Activated gamma-delta T cell treated with Interleukin-2 at 50 U/mL for 16 hours (primary cell): ENCODE results near the gene CNTNAP4.

Experiments used
- DNase-seq: peaks from one replicate; pipeline ENCODE4 v3.0.0-alpha.2; 2020

The CNTNAP4 gene

DNA sequence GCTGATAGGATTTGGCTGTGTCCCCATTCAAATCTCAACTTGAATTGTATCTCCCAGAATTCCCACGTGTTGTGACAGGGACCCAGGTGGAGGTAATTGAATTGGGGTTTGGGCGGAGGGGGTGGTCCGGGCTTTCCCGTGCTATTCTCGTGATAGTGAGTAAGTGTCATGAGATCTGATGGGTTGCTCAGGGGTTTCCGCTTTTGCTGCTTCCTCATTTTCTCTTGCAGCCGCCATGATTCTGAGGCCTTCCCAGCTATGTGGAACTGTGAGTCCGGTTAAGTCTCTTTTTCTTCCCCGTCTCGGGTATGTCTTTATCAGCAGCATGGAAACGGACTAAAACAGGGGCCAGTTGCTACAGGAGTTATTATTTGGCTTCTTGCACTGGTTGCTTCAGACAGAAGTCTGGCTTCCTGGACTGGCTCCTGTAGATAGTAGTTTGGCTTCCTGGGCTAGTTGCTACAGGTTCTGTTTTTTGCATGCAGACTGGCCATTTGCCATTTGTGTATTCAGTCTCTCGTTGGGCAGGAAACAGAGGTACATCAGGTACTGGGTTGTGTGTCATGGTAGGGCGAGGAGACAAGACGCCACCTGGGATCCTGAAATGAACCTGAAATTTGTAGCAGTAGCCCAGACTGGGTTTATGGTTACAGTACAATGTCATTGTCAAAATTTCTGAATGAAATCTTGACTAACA, 32.6 kb downstream of the CNTNAP4 start:
- no peak for DNase-seq

DNA sequence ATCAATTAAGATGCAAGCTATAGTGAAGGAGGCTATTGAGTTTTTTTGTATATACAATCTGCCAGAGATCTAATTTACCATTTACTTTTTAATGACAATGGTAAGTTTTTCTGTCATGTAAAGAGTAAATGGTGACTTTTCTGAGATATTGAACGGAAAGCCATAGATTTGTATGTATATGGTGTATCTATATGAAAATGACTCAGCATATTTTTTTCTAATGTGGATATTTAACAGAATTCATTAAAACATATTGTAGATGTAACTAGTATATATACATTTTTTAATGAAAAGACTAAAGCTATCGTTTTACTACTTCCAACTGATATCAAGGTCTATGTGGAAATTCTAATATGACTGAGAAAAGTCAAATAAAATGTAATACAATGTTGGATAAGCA, 34.1 kb downstream of the CNTNAP4 start:
- no peak for DNase-seq

DNA sequence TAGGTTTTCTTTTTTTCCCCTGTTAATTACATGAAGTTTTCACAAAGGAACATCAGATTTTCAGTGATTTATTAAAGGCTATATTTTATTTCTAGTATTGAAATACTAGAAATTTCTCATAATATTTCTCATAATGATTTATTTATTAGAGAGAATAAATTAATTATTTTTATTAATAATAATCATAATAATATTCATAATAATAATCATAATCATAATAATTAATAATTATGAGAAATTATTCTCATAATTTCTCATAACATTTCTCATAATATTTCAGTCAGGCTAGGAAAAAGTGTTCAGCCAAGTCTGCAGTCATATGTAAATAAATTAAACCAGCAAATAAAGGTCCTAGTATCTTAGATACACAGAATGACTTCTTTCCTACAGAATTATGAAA, 41.4 kb downstream of the CNTNAP4 start:
- DNase-seq = no peak

DNA sequence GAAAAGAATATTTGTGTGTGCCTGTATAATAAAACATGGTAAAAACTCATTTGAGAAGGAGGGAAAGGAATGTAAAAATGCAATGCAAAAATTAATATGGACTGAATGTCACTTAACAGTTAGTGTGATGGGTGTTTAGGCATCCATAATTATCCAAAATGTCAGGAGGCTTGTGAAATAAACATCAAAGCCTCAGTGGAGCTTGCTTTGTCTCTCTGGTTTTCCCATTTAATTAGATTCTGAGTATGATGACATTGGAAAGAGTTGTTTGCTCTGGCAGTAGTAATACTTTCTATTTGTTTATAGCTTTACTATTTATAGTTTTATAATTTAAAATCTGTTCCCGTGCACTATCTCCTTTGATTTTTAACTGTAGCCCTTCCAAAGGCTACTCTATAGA, 51.9 kb downstream of the CNTNAP4 start:
- DNase-seq = no peak

DNA sequence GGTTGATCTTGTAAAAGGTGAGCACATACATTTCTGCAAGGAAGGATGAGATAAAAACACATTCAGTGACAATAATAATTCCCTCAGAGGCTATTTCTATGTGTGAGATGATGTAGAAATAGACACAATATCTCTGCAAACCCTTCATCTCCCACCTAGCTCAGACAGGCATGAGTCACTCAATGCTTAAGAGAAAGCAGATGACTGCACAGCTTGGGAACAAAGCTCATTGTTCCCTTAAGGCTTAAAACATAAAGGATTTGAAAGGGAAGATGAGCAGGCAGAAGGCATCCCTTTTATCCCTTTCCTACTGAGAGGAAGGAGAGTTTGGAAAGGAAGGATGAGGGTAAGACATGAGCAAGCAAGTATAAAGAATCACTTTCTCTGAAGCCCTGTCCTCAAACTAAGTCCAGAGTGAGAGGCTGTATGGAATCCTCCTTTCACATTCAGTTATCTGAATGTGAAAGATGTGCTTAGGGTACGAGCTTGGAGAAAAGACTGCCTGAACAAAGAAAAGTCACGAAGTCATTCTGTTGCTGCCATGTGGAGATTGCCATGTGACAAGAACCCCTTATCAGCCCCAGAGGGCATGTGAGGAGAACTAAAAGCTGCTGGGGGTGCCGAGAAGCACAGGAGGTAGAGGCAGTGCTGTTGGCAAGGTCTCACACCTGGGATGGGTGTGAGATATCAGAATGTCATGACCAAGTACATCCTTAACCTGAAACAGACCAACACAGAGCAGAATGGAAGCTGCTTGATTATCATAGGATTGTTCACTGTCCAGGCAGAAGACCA, 58.2 kb downstream of the CNTNAP4 start:
- no peak for DNase-seq

DNA sequence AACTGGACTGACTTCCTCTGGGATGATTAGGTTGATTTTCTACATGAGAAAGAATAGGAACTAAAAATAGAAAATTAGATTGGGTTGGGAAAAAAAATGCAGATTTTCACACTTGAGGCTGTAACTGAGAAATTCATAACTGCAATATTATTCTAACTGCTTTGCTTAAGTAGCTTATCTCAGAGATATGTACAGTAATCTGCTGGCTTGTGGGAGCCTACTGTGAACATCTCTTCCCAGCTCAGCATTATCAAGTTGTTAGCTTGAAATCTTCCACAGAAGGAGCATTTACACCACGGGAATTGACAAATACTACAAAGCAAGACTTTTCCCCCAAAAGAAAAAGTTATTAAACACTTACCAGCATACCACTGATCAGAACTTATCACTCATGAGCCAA, 58.9 kb downstream of the CNTNAP4 start:
- no peak for DNase-seq

DNA sequence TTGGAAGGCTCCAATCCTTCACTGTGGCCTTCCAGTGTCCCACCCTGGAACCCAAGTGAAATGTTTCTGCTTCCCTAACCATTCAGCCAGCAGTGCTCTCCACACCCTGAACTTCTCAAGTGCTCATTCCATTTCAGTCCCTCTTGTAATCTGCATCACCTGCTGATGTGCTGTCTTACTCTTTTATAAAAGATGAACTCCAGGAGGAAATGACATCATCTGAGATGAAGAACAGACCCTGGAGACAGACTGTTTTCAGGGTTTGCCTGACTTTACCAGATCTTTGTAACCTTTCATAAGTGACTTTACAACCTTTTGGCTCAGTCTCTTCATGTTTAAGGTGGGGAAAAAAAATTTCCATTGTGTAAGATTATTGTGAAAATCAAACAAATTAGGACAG, 61.3 kb downstream of the CNTNAP4 start:
- DNase-seq = no peak

DNA sequence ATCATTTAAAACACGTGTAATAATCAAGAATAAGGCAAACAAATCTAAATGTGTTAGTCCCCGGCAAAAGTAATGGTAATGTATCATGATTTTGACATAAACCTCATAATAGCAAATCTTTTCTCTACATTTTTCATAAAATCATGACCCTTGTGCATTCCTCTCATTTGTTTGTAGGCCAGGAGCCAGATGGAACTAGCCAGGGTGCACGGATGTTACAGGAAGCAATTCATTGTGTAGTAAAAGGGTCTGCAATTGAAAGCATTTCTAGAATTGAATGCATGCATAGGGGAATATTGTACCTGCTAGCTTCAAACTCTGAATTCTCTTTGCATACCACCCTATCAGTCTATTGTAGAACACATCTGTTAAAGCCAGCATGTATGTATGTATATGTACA, 66.6 kb downstream of the CNTNAP4 start:
- DNase-seq = no peak

DNA sequence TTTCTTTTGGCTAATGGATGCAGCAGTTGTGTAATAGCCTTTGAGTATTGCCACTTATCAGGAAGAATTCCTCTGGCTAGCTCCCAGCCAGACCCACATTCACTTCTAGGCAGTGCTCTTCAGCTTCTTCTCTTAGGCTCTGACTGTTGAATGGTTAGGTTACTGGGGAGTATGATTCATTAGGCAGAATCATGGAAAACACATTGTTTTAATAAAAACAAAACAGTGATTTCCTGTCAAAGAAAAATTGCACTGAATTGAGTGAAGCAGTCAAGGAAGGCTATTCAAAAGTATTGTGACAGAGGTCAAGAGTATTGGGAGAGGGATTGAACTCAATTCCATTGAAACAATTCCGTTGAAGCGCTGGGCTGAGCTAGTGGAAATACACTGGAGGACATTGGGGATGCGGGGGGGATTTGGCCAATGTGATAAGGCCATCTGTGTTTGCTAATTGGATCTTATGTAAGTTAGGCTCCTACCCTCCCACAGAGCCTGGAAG, 68.0 kb downstream of the CNTNAP4 start:
- DNase-seq = no peak

DNA sequence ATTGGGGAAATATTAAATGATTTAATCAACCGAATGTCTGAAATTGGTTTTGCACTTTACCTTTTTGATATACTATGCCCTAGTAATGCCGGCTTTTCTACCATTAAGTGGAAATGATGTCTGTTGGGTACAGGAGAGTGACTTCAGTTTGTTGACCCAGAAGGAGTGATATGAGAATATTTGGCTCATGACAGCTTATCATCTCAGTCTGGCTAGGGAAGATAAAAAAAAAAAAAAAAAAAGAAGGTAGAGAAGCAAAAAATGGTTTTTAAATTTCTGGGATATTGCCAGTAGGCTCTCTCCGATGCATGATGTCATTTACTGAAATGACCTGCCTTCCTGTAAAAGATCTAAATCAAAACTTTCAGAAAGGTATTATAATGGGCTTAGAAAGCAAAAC, 69.0 kb downstream of the CNTNAP4 start:
- DNase-seq = no peak

DNA sequence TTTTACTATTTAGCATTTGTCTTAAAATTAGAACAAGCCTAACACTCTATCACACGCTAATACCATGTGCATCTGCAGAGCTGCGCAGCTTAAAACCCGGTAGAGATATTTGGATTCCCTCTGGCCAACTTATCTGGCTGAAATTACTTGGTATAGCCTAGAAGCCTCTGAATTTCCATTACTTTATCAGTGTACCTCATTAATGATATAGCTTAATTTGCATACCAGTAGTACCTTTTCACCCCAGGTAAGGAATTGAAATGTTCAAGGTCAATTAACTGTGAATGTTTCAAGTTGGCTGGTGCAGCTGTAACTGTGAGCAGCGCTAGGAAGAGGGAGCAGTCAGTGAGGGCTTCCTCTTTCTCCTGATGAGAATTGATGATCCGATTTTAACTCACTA, 74.2 kb downstream of the CNTNAP4 start:
- DNase-seq = no peak

DNA sequence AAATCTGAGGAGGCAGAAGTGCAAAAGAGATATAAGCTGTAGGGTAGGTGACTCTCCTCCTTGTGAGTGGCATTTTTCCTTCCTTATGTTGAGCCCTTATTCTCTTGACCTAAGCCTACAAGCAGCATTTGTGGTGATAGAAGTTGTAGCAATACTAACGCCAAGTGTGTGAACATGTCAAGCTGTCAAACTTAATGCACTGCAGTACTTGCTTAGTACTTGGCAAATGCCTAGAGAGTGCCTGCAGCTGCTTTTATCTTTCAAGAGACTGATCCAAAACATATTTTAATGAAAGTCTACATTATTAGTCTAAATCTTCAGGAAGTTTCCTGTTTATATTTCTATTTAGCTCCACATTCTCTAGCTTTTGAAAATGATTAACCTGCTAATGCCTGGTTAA, 83.2 kb downstream of the CNTNAP4 start:
- no peak for DNase-seq

DNA sequence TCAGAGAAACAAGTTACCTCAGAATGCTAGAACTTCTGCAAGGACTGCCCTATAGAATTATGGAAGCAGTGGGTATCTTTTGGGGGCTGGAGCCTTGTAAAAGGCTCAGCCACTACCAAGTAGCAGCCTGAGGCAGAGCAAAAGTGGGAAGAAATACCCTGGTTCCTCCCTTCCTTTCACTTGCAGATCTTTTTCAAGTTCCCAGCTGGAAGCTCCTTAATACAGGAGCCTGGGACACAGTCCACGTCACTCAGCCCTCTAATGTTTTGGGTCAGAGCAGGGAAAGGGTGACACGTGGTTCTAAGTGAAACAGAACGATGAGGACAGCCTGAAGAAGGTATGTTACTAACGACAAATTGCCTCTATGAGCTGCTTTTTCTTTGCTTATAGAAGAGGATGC, 93.1 kb downstream of the CNTNAP4 start:
- no peak for DNase-seq

DNA sequence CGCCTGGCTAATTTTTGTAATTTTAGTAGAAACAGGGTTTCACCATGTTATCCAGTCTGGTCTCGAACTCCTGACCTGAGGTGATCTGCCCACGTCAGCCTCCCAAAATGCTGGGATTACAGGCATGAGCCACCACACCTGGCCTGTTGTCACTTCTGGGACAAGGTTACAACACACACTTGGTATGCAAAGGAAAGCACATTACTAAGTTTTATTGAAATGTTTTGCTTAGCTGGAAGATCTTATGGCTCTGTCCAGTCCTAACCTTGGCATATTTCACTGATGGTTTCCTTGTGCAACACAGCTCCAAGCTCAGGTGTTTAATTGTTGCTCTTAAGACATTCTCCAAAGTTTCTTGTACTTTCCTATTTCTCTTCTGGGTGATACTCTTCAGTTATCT, 94.2 kb downstream of the CNTNAP4 start:
- DNase-seq = no peak

DNA sequence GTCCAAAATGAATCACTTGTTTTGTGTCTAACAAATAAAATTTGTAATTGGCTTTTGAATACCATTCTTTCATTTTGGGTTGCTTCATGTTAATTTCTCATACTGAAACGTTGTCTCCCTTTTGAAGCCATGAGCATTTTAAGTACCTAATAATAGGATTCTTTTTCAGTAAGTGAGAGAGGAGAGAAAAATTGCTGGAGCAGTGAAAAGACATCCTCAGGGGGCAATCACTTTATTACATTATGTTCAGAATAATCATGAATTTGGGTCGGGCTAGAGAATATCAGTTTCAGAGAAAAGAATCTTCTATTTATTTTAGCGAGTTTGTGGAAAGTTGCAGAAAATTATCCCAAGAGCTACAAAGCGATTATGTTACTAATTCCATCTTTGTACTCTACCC, 96.8 kb downstream of the CNTNAP4 start:
- no peak for DNase-seq

DNA sequence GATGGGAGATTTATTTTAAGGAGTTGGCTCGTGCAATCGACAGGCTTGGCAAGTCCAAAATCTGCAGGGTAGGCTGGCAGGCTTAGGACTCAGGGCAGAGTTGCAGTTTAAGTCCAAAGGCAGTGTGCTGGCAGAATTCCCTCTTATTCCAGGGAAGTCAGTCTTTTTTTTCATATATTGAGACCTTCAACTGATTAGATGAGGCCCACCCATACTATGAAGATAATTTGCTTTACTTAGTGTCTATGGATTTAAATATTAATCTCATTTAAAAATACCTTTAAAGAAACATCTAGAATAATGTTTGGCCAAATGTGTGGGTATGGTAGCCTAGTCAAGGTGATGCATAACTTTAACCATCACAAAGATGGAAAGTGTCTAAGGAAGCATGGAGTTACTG, 99.8 kb downstream of the CNTNAP4 start:
- no peak for DNase-seq

DNA sequence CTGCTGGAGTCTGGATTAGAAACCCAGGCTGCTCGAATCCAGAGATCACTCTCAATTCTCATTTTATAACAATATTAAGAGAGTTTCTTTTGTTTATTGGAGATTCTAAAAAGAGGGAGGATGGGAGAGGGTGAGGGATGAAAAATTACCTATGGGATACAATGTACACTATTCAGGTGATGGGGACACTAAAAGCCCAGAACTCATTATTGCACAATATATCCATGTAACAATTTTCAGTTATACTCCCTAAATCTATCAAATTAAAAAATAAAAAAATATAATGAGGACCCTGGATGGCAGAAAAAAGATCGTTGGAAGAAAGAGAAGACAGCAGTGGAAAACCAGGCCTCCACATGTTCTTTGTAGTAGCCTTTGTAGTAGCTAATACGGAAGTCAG, 100.8 kb downstream of the CNTNAP4 start:
- DNase-seq = no peak

DNA sequence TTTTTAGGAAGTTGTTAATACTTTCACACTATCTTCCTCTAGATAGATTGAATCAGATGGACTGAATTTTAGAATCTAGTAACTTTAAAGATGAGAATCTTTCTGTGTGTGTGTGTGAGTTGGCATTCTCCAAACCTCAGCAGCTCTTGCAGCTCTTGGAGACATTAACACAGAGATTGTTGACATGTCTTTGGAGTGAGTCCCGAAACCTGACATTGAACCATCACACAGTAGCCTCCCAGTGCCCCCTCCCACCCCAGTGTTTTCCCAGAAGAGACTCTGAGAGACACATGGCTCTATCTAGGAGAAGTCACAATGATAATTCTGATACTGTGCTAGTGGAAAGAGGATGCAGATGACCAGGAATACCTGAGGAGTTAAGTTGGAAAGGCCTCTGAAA, 103.9 kb downstream of the CNTNAP4 start:
- DNase-seq = no peak

DNA sequence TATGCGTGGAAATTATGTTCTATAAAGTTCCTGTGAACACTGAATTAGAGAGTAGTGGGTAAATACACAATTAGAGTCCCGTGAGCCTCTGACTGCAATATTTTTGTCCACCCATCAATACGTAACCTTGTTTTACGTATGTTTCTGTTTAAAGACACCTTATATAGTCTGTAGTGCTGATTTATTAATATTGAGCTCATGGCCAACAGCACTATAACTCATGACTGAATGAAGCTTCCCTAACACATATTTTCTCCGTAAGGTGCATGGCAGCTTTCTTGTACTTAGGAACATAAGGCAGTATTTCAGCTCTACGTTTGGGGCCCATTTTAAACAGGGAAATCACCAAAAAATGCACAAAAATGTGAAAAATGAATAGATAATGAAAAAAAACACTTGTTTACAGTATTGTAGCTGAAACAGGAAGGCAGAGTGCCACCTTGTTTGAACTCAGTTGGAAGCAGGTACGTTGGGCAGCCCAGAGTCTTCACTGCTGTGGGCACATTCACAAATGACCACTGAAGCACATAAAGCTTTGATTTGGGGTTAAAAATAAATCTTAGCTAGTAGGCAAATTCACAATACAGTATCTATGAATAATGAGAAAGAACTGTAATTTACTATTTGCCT, 108.5 kb downstream of the CNTNAP4 start:
- no peak for DNase-seq

DNA sequence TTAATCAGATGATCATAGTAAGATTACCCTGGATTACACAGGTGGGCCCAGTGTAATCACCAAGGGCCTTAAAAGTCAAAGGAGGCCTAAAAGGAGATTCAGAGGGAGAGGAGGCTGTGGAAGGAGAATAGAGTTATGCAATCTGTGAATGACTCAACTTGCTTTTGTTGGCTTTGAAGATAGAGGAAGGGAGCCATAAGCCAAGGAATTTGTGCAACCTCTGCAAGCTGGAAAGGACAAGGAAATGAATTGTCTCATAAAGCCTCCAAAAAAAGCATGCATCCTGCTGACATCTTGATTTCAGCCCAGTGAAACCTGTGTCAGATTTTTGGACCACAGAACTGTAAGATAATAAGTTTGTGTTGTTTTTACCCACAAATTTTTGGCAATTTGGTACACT, 109.6 kb downstream of the CNTNAP4 start:
- DNase-seq = no peak

DNA sequence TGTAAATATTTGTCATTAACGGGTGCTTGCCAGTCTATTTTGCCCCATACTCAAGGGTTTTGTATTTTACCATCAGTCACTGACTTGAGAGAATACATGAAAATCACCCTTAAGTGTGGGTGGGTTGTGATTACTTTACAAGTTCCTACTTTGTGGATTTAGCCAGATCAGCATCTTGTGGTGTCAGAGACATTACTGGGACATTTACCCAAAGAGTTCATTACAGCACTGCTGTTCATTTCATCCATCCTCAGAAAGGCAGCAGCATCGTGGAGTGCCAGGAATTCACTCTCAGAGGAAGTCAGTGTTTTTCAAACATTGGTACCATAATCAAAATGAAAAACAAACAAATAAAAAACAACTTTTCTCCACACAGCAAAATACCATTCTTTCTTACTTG, 110.8 kb downstream of the CNTNAP4 start:
- DNase-seq = no peak

DNA sequence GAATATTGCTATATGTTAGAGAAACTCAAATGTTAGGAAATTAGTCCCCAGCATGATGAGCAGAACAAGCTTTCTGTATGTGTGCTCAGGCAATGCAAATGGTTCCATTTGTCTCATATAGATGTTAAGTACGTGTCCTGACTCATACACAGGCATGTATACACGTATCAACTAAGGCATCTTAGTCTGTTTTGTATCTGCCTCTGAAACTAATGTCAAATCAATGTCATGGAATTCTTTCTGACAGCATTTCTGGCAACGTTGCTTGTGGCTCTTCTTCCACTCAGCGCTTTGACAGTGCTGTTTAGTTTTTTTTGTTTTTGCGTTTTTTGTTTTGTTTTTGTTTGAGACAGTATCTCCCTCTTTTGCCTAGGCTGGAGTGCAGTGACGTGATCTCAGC, 111.9 kb downstream of the CNTNAP4 start:
- DNase-seq = no peak

DNA sequence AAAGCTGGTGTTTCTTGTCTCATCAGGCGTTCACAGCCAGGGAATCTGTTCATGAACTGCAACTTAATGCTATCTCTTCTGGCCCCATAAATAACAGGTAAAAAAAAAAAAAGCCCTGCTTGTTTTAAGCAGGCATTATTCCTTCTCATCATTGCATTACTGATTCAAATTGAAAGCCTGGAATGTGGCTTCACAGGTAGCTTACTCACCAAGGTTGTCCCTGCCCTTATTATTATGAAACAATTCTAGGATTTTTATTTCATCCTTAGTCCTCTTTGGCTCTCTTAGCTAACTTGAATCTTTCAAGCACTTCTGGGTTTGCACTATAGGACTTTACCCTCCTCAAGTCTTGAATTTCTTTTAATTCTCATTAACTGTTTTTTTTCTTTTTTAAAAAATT, 113.3 kb downstream of the CNTNAP4 start:
- no peak for DNase-seq

DNA sequence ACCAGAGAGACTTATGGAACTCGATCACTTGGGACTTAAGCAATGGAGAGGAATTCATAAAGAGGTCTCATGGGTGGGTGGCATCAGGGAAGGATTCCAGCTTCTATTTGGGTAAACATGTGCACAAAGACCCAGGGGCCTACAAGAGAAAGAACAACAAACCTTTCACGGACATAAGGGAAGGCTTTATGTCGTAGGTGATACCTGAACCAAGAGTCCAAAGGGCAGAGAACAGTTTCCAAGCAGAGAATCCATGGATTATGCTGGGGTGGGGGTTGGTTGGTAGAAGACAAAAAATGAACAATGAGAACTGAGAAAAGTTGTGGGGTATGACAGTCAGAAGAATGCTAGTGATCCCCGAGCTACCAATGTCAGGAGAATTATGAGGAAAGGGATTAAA, 119.8 kb downstream of the CNTNAP4 start:
- DNase-seq = no peak
